Activated B cell treated with CpG ODN at 0.5 μM for 24 hours (primary cell): Measurements from ENCODE around the gene KRTAP19-5. TPM values are rescaled to one million over a fixed set of nuclear protein-coding genes. Genes with fewer than 3 reads are reported as not detected.

Source experiments
- ATAC-seq: fragments of 200-7000 bp; cut with Tn5 transposase; one replicate; pipeline ENCODE4 v1.10.0; 2021; ENCODE audit warnings: low read depth, mild to moderate bottlenecking, moderate library complexity
- CTCF ChIA-PET: fragments of 350-600 bp; sonication (Branson Sonifier 250); formaldehyde crosslinking; loops from one replicate; lab custom pipeline; 2021; ENCODE audit warnings: antibody characterized with exemption; lab: Charles Lee
- POLR2A ChIA-PET: fragments of 350-600 bp; sonication (Branson Sonifier 250); formaldehyde crosslinking; loops from one replicate; lab custom pipeline; 2021; ENCODE audit warnings: antibody characterized with exemption; lab: Charles Lee
- DNase-seq: peaks from one replicate; pipeline ENCODE4 v3.0.0; 2022
- H3K27ac Mint-ChIP-seq: one replicate; pipeline ENCODE4 v1.8.0; 2020; ENCODE audit warnings: mixed read lengths
- H3K27me3 Mint-ChIP-seq: one replicate; pipeline ENCODE4 v1.8.0; 2021; ENCODE audit warnings: mixed read lengths
- H3K36me3 Mint-ChIP-seq: one replicate; pipeline ENCODE4 v1.8.0; 2021; ENCODE audit warnings: low read depth, mixed read lengths
- H3K4me1 Mint-ChIP-seq: one replicate; pipeline ENCODE4 v1.8.0; 2021; ENCODE audit warnings: mixed read lengths
- H3K4me3 Mint-ChIP-seq: one replicate; pipeline ENCODE4 v1.8.0; 2020; ENCODE audit warnings: mild to moderate bottlenecking, mixed read lengths
- H3K9me3 Mint-ChIP-seq: one replicate; pipeline ENCODE4 v1.8.0; 2020; ENCODE audit warnings: mixed read lengths
- CTCF ChIP-seq: fragments of 200-600 bp; IDR thresholded peaks from one replicate; pipeline ENCODE4 v1.8.0; 2022; ENCODE audit warnings: antibody characterized with exemption, mild to moderate bottlenecking
- intact Hi-C: fragments of 100-400 bp; cut with micrococcal nuclease; formaldehyde crosslinking; loops from one replicate; pipeline ENCODE4 v1.15.1; 2024
- total RNA-seq: library from RNA; stranded (reverse); gene quantifications from 2 replicates; pipeline ENCODE4 v1.2.3, GENCODE V29; 2022

Gene KRTAP19-5
- total RNA-seq, 1 donor from 2014 or later = not detected

GRCh38 chr21:30479259-30479658, 22.7 kb downstream of the KRTAP19-5 start:
- ATAC-seq (no peak), DNase-seq (no peak)
- ChIA-PET CTCF (no interaction called here), POLR2A (no interaction called here)
- H3K9me3 Mint-ChIP-seq = peaks cover 4% of the 10 kb centered on the region
- no peaks in the 10 kb centered on the region for H3K36me3 Mint-ChIP-seq
- H3K27ac Mint-ChIP-seq = no peak overlapping the region
- TF ChIP-seq CTCF = no peak
- no peak overlapping the region for H3K4me3 Mint-ChIP-seq
- intact Hi-C loops = no loop called here
- H3K4me1 Mint-ChIP-seq = no peaks in the 10 kb centered on the region
- no peaks in the 10 kb centered on the region for H3K27me3 Mint-ChIP-seq

- Mint-ChIP-seq H3K4me1 (no peaks in the 10 kb centered on the region), H3K27ac (no peak overlapping the region), H3K27me3 (no peaks in the 10 kb centered on the region), H3K36me3 (no peaks in the 10 kb centered on the region), H3K9me3 (peaks cover 4% of the 10 kb centered on the region), H3K4me3 (no peak overlapping the region)
- ChIA-PET CTCF (no interaction called here), POLR2A (no interaction called here)
- ATAC-seq (no peak), DNase-seq (no peak)
- no peak for TF ChIP-seq CTCF
- intact Hi-C loops = no loop called here
Observed at GRCh38 chr21:30478004-30478403, 23.9 kb downstream of the KRTAP19-5 start.

GRCh38 chr21:30468900-30469714, 32.8 kb downstream of the KRTAP19-5 start:
- no peaks in the 10 kb centered on the region for H3K36me3 Mint-ChIP-seq
- H3K4me1 Mint-ChIP-seq = no peaks in the 10 kb centered on the region
- CTCF ChIA-PET = no interaction called here

GRCh38 chr21:30463713-30464112, 38.2 kb downstream of the KRTAP19-5 start:
- Mint-ChIP-seq H3K27me3 (no peaks in the 10 kb centered on the region), H3K9me3 (peaks cover 2% of the 10 kb centered on the region), H3K4me3 (no peak overlapping the region), H3K4me1 (no peaks in the 10 kb centered on the region), H3K27ac (no peak overlapping the region), H3K36me3 (no peaks in the 10 kb centered on the region)
- ChIA-PET POLR2A (no interaction called here), CTCF (no interaction called here)
- intact Hi-C loops = no loop called here
- no peak for DNase-seq
- TF ChIP-seq CTCF = no peak
- no peak for ATAC-seq

More at GRCh38 chr21:30468900-30469714, 32.8 kb downstream of the KRTAP19-5 start:
- intact Hi-C loops = no loop called here
- Mint-ChIP-seq H3K27ac (no peak overlapping the region), H3K27me3 (no peaks in the 10 kb centered on the region), H3K4me3 (no peak overlapping the region), H3K9me3 (peaks cover 4% of the 10 kb centered on the region)
- DNase-seq (no peak), ATAC-seq (no peak)
- no peak for TF ChIP-seq CTCF
- POLR2A ChIA-PET = no interaction called here

Other genes starting within 250 kb of the KRTAP19-5 start
- not detected in 2 replicates for gene KRTAP24-1, start 219.2 kb downstream of the KRTAP19-5 start, total RNA-seq
- gene KRTAP25-1, start 212.6 kb downstream of the KRTAP19-5 start, total RNA-seq = not detected in 2 replicates
- not detected in 2 replicates for gene KRTAP26-1, start 181.8 kb downstream of the KRTAP19-5 start, total RNA-seq
- not detected in 2 replicates for gene KRTAP27-1, start 164.4 kb downstream of the KRTAP19-5 start, total RNA-seq
- gene KRTAP23-1, start 153.5 kb downstream of the KRTAP19-5 start, total RNA-seq = not detected in 2 replicates
- not detected in 2 replicates for gene KRTAP13-2, start 129.9 kb downstream of the KRTAP19-5 start, total RNA-seq
- gene KRTAP13-1, start 106.1 kb downstream of the KRTAP19-5 start, total RNA-seq = not detected in 2 replicates
- not detected in 2 replicates for gene KRTAP13-3, start 76.2 kb downstream of the KRTAP19-5 start, total RNA-seq
- not detected in 2 replicates for gene KRTAP13-4, start 71.9 kb downstream of the KRTAP19-5 start, total RNA-seq
- not detected in 2 replicates for gene KRTAP15-1, start 61.9 kb downstream of the KRTAP19-5 start, total RNA-seq
- not detected in 2 replicates for gene KRTAP19-1, start 21.8 kb downstream of the KRTAP19-5 start, total RNA-seq
- not detected in 2 replicates for gene KRTAP19-2, start 14.7 kb downstream of the KRTAP19-5 start, total RNA-seq
- not detected in 2 replicates for gene KRTAP19-3, start 10.1 kb downstream of the KRTAP19-5 start, total RNA-seq
- gene KRTAP19-4, start 5.0 kb downstream of the KRTAP19-5 start, total RNA-seq = not detected in 2 replicates
- not detected in 2 replicates for gene KRTAP19-6, start 39.7 kb upstream of the KRTAP19-5 start, total RNA-seq
- not detected in 2 replicates for gene KRTAP19-7, start 59.2 kb upstream of the KRTAP19-5 start, total RNA-seq
- gene KRTAP22-2, start 88.3 kb upstream of the KRTAP19-5 start, total RNA-seq = not detected in 2 replicates
- not detected in 2 replicates for gene KRTAP6-3, start 90.3 kb upstream of the KRTAP19-5 start, total RNA-seq
- gene KRTAP6-2, start 96.8 kb upstream of the KRTAP19-5 start, total RNA-seq = not detected in 2 replicates
- not detected in 2 replicates for gene KRTAP22-1, start 98.9 kb upstream of the KRTAP19-5 start, total RNA-seq
- gene KRTAP6-1, start 111.8 kb upstream of the KRTAP19-5 start, total RNA-seq = not detected in 2 replicates
- not detected in 2 replicates for gene KRTAP20-1, start 114.3 kb upstream of the KRTAP19-5 start, total RNA-seq
- gene KRTAP20-4, start 118.5 kb upstream of the KRTAP19-5 start, total RNA-seq = not detected in 2 replicates
- not detected in 2 replicates for gene KRTAP20-2, start 133.1 kb upstream of the KRTAP19-5 start, total RNA-seq
- gene KRTAP20-3, start 140.7 kb upstream of the KRTAP19-5 start, total RNA-seq = not detected in 2 replicates
- gene KRTAP21-3, start 216.6 kb upstream of the KRTAP19-5 start, total RNA-seq = not detected in 2 replicates
- not detected in 2 replicates for gene KRTAP21-2, start 245.1 kb upstream of the KRTAP19-5 start, total RNA-seq